Testis (tissue), 2 donors: ENCODE results near the gene FEV.

Experiments
- POLR2A ChIP-seq: fragments of 450-650 bp; IDR thresholded peaks from one replicate; pipeline ENCODE4 v1.6.1; 2017; ENCODE audit warnings: antibody characterized with exemption, mild to moderate bottlenecking, moderate library complexity
- TF ChIP-seq, protein P1 (sequence below), 3 experiments: fragments of 450-650 bp in 2 of 3; fragments of 200-600 bp in 1 of 3; sonication (generic) in 1 of 3; IDR thresholded peaks; one replicate each; pipeline ENCODE4 v1.5.1; 2016 to 2019; ENCODE audit warnings: antibody characterized with exemption in 3 of 3, mild to moderate bottlenecking in 2 of 3, moderate library complexity in 1 of 3

DNA sequence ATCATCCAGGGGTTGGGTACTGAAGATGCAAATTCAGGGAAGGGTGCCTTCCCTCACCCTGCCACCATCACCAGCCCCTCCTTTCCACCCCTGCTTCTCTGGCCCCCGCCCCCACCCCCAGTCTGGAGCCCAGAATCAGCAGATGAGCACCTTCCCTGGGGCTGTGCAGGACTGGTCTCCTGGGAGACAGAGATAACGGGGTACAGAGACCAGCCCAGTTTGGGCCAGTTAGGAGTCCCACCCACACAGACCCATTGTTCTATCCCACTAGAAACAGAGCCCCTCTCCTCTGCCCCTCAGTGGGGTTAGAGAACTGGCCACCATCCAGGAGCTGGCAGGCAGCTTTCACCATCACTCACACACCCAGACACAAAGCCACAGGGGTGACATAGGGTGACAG is 12.7 kb upstream of the FEV start:
- TF ChIP-seq, protein P1, sequence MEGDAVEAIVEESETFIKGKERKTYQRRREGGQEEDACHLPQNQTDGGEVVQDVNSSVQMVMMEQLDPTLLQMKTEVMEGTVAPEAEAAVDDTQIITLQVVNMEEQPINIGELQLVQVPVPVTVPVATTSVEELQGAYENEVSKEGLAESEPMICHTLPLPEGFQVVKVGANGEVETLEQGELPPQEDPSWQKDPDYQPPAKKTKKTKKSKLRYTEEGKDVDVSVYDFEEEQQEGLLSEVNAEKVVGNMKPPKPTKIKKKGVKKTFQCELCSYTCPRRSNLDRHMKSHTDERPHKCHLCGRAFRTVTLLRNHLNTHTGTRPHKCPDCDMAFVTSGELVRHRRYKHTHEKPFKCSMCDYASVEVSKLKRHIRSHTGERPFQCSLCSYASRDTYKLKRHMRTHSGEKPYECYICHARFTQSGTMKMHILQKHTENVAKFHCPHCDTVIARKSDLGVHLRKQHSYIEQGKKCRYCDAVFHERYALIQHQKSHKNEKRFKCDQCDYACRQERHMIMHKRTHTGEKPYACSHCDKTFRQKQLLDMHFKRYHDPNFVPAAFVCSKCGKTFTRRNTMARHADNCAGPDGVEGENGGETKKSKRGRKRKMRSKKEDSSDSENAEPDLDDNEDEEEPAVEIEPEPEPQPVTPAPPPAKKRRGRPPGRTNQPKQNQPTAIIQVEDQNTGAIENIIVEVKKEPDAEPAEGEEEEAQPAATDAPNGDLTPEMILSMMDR (IDR thresholded peaks at IDR 0.05): no peak
- TF ChIP-seq POLR2A: no peak
